GM20000 (cell line): ENCODE measurements around the gene SLC16A5.
"Not testable (repeated sequence)": the region's sequence is repeated elsewhere in the genome, so short reads cannot be mapped to it uniquely, and the experiment has no call there.

Source experiments
- DNase-seq: peaks from one replicate; pipeline ENCODE4 v3.0.0; 2012; ENCODE audit warnings: low spot score
- CTCF ChIP-seq: IDR thresholded peaks from 2 replicates; pipeline ENCODE4 v1.5.1; 2012; ENCODE audit warnings: mild to moderate bottlenecking, control low read depth; ENCODE audit errors: extremely low read depth, missing control alignments

SLC16A5 gene

GRCh38 chr17:75135946-75136345, 48.2 kb downstream of the SLC16A5 start:
- no peak for DNase-seq
- no peak for TF ChIP-seq CTCF

GRCh38 chr17:75137762-75138161, 50.0 kb downstream of the SLC16A5 start:
- not testable (repeated sequence) for DNase-seq

GRCh38 chr17:75138519-75138918, 50.8 kb downstream of the SLC16A5 start:
- DNase-seq, result no peak
- TF ChIP-seq CTCF, result no peak

GRCh38 chr17:75142236-75142971, 54.6 kb downstream of the SLC16A5 start:
- TF ChIP-seq CTCF, result no peak
- no peak for DNase-seq

- no peak for TF ChIP-seq CTCF
- DNase-seq, result no peak
Measured at GRCh38 chr17:75144816-75145512, 57.2 kb downstream of the SLC16A5 start.

GRCh38 chr17:75146592-75146991, 58.8 kb downstream of the SLC16A5 start:
- no peak for TF ChIP-seq CTCF
- DNase-seq, result no peak

- no peak for TF ChIP-seq CTCF
- no peak for DNase-seq
Measured at GRCh38 chr17:75147878-75148546, 60.3 kb downstream of the SLC16A5 start.

- DNase-seq, result no peak
- no peak for TF ChIP-seq CTCF
Measured at GRCh38 chr17:75151930-75152329, 64.2 kb downstream of the SLC16A5 start.
